ENCODE results near the gene NMUR1. TPM values are rescaled to one million over a fixed set of nuclear protein-coding genes. Genes with fewer than 3 reads are reported as not detected.

NMUR1 gene
- polyA plus RNA-seq, 1 of the 3 experiments (the other 2 are of a cell fraction): not detected

DNA sequence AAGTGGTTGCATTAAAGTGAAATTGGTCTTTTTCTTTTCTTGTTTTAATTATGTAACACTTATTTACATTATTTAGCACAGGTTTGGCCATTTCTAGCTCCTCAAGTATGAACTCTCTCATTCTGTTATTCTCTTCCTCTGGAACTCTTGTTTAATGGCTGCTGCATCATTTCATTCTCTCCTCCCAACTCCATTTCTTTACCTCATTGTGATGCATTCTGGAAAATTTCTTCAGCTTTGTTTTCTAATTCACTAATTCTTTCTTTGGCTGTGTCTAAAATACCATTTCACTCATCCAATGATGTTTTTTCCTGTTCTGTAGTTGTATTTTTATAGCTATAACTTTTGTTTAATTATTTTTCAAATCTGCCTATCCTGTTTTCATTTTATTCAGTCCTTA, 22.5 kb upstream of the NMUR1 start:
- H3K4me3 ChIP-seq (ENCODE audit: low read depth in 2 of 2, low read length in 1 of 2): no peak overlapping the region
- no peaks in the 10 kb centered on the region for H3K27me3 ChIP-seq (ENCODE audit: insufficient read depth)
- no peaks in the 10 kb centered on the region for H3F3A ChIP-seq (replicated peaks; ENCODE audit: insufficient read depth)
- H3K79me2 ChIP-seq (ENCODE audit: insufficient read depth): no peaks in the 10 kb centered on the region
- 0 out of 2 replicates have a peak, but pooled peaks cover 9% of the 10 kb centered on the region for H3K9me3 ChIP-seq
- H3K9ac ChIP-seq: no peak overlapping the region
- H4K20me1 ChIP-seq (ENCODE audit: insufficient read depth): no peaks in the 10 kb centered on the region
- H2AFZ ChIP-seq (ENCODE audit: low read depth): no peak overlapping the region
- no peaks in the 10 kb centered on the region for H3K4me1 ChIP-seq (ENCODE audit: control insufficient read depth in 1 of 2, insufficient read depth in 2 of 2, low read depth in 1 of 2, low read length in 1 of 2)
- CTCF ChIA-PET: interaction anchor here (0.6 to 6.6 kb wide), 9 partner anchors 11 to 1503 kb away, joined by 3 to 50 read pairs (median 5); partner anchors contain the start of gene NMUR1
- no peak overlapping the region for H3K4me2 ChIP-seq
- DNase-seq: no peak
- POLR2A ChIA-PET: interaction anchor here (0.6 kb wide), 2 partner anchors 21 to 214 kb away, joined by 3 read pairs; no protein-coding TSS in a partner anchor
- TF ChIP-seq FOSL2 (IDR thresholded peaks at IDR 0.05; ENCODE audit: borderline replicate concordance, low read depth): no peak
- TF ChIP-seq, protein P1, sequence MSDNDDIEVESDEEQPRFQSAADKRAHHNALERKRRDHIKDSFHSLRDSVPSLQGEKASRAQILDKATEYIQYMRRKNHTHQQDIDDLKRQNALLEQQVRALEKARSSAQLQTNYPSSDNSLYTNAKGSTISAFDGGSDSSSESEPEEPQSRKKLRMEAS (IDR thresholded peaks at IDR 0.05; ENCODE audit: low read depth): no peak
- TF ChIP-seq, protein P2, sequence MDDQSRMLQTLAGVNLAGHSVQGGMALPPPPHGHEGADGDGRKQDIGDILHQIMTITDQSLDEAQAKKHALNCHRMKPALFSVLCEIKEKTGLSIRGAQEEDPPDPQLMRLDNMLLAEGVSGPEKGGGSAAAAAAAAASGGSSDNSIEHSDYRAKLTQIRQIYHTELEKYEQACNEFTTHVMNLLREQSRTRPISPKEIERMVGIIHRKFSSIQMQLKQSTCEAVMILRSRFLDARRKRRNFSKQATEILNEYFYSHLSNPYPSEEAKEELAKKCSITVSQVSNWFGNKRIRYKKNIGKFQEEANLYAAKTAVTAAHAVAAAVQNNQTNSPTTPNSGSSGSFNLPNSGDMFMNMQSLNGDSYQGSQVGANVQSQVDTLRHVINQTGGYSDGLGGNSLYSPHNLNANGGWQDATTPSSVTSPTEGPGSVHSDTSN (IDR thresholded peaks at IDR 0.05): no peak
- no peak for TF ChIP-seq RAD21 (IDR thresholded peaks at IDR 0.05; ENCODE audit: low read length)
- no peak for TF ChIP-seq TEAD4 (IDR thresholded peaks at IDR 0.05; ENCODE audit: borderline replicate concordance, insufficient read depth)
- TF ChIP-seq EP300 (IDR thresholded peaks at IDR 0.05; ENCODE audit: borderline replicate concordance in 1 of 2, low read depth in 1 of 2, low read length in 1 of 2): no peak
- no peak for TF ChIP-seq JUND (IDR thresholded peaks at IDR 0.05)
- TF ChIP-seq CHD2 (IDR thresholded peaks at IDR 0.05; ENCODE audit: low read length, partially characterized antibody): no peak
- H3K27ac ChIP-seq (ENCODE audit: low read depth in 2 of 2, low read length in 1 of 2): no peak overlapping the region
- H3K9me2 ChIP-seq: no peaks in the 10 kb centered on the region
- H3K36me3 ChIP-seq (replicated peaks in 1 of 2; ENCODE audit: control insufficient read depth in 1 of 2, insufficient read depth in 2 of 2, low read length in 1 of 2): no peaks in the 10 kb centered on the region

DNA sequence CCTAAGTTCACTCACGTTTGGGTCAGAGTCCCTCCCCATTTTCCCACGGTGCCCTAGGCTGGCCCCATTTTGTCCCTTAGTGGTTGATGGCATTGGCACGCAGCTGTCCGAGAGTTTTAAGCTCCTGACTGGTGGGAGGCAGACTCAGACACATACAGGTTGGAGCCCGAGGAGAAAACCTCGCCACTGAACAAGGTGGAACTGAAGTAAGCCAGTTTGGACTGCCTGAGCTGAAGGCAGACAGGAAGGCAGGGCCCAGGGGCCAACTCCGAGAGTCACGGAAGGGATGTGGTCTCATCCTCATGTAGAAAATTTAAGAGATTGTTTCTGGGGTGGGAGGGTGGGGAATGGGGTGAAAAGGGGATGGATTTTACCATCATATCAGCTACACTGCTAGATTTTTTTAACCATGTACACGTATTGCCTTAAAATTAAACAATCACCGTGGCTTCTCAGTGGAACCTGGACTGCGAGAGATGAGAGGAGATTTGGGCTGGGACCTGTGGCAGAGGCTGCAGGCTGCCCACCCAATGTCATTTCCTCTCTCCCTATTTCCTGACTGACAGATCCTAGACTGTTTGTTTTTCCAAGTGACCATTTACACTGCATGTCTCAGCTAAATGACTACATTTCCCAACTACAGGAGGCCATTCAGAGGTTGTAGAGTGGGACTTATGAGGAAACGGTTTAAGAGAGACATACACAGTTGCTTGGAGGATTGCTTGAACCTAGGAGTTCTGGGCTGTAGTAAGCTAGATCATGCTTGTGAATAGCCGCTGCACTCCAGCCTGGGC, 19.4 kb upstream of the NMUR1 start:
- Histone ChIP-seq H3K4me1 (ENCODE audit: control insufficient read depth in 1 of 2, insufficient read depth in 2 of 2, low read depth in 1 of 2, low read length in 1 of 2) (peaks cover 0 to 6% of the 10 kb centered on the region in 2 experiments; a peak in 1 of 4 replicates), H3K4me2 (no peak overlapping the region), H4K20me1 (ENCODE audit: insufficient read depth) (no peaks in the 10 kb centered on the region), H3K9me2 (no peaks in the 10 kb centered on the region), H2AFZ (ENCODE audit: low read depth) (no peak overlapping the region), H3K27ac (ENCODE audit: low read depth in 2 of 2, low read length in 1 of 2) (no peak overlapping the region), H3K79me2 (ENCODE audit: insufficient read depth) (no peaks in the 10 kb centered on the region), H3F3A (replicated peaks; ENCODE audit: insufficient read depth) (no peaks in the 10 kb centered on the region), H3K36me3 (replicated peaks in 1 of 2; ENCODE audit: control insufficient read depth in 1 of 2, insufficient read depth in 2 of 2, low read length in 1 of 2) (no peaks in the 10 kb centered on the region), H3K9me3 (0 out of 2 replicates have a peak, but pooled peaks cover 9% of the 10 kb centered on the region), H3K4me3 (ENCODE audit: low read depth in 2 of 2, low read length in 1 of 2) (no peak overlapping the region), H3K27me3 (ENCODE audit: insufficient read depth) (no peaks in the 10 kb centered on the region), H3K9ac (no peak overlapping the region)
- no peak for DNase-seq
- POLR2A ChIA-PET: no interaction called here
- CTCF ChIA-PET: interaction anchor here (0.7 to 1.9 kb wide), 4 partner anchors 9 to 32 kb away, joined by 3 to 7 read pairs (median 4); no protein-coding TSS in a partner anchor
- TF ChIP-seq, protein P3, sequence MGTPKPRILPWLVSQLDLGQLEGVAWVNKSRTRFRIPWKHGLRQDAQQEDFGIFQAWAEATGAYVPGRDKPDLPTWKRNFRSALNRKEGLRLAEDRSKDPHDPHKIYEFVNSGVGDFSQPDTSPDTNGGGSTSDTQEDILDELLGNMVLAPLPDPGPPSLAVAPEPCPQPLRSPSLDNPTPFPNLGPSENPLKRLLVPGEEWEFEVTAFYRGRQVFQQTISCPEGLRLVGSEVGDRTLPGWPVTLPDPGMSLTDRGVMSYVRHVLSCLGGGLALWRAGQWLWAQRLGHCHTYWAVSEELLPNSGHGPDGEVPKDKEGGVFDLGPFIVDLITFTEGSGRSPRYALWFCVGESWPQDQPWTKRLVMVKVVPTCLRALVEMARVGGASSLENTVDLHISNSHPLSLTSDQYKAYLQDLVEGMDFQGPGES (IDR thresholded peaks at IDR 0.05; ENCODE audit: low read depth, low read length): no peak
- TF ChIP-seq TEAD4 (IDR thresholded peaks at IDR 0.05; ENCODE audit: borderline replicate concordance, insufficient read depth) (no peak), SIN3A (IDR thresholded peaks at IDR 0.05; ENCODE audit: borderline replicate concordance, low read depth, low read length) (no peak), FOXJ3 (CRISPR knock-in tag; IDR thresholded peaks at IDR 0.05) (no peak), NRF1 (IDR thresholded peaks at IDR 0.05; ENCODE audit: low read depth, low read length) (no peak), RXRA (IDR thresholded peaks at IDR 0.05; ENCODE audit: borderline replicate concordance, low read depth) (no peak), FOSL2 (IDR thresholded peaks at IDR 0.05; ENCODE audit: borderline replicate concordance, low read depth) (no peak), GABPA (IDR thresholded peaks at IDR 0.05; ENCODE audit: low read depth) (no peak), CHD2 (IDR thresholded peaks at IDR 0.05; ENCODE audit: low read length, partially characterized antibody) (no peak), RCOR1 (IDR thresholded peaks at IDR 0.05; ENCODE audit: low read length) (no peak), NFIC (IDR thresholded peaks at IDR 0.05; ENCODE audit: borderline replicate concordance) (no peak)
- TF ChIP-seq, protein P4, sequence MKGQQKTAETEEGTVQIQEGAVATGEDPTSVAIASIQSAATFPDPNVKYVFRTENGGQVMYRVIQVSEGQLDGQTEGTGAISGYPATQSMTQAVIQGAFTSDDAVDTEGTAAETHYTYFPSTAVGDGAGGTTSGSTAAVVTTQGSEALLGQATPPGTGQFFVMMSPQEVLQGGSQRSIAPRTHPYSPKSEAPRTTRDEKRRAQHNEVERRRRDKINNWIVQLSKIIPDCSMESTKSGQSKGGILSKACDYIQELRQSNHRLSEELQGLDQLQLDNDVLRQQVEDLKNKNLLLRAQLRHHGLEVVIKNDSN (IDR thresholded peaks at IDR 0.05; ENCODE audit: borderline replicate concordance, low read depth): no peak
- TF ChIP-seq, protein P5, sequence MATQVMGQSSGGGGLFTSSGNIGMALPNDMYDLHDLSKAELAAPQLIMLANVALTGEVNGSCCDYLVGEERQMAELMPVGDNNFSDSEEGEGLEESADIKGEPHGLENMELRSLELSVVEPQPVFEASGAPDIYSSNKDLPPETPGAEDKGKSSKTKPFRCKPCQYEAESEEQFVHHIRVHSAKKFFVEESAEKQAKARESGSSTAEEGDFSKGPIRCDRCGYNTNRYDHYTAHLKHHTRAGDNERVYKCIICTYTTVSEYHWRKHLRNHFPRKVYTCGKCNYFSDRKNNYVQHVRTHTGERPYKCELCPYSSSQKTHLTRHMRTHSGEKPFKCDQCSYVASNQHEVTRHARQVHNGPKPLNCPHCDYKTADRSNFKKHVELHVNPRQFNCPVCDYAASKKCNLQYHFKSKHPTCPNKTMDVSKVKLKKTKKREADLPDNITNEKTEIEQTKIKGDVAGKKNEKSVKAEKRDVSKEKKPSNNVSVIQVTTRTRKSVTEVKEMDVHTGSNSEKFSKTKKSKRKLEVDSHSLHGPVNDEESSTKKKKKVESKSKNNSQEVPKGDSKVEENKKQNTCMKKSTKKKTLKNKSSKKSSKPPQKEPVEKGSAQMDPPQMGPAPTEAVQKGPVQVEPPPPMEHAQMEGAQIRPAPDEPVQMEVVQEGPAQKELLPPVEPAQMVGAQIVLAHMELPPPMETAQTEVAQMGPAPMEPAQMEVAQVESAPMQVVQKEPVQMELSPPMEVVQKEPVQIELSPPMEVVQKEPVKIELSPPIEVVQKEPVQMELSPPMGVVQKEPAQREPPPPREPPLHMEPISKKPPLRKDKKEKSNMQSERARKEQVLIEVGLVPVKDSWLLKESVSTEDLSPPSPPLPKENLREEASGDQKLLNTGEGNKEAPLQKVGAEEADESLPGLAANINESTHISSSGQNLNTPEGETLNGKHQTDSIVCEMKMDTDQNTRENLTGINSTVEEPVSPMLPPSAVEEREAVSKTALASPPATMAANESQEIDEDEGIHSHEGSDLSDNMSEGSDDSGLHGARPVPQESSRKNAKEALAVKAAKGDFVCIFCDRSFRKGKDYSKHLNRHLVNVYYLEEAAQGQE (IDR thresholded peaks at IDR 0.05; ENCODE audit: low read depth, low read length): no peak
- TF ChIP-seq, protein P1 (IDR thresholded peaks at IDR 0.05; ENCODE audit: low read depth): no peak
- 61% methylated on average over 13 of the region's 13 CpGs for WGBS (ENCODE audit: low lambda C conversion rate)

All from SK-N-SH (cell line).